Measurements from ENCODE around the gene MRM3. TPM values are rescaled to one million over a fixed set of nuclear protein-coding genes. Genes with fewer than 3 reads are reported as not detected.
A peak's percentile ranks its signal among the peaks of the same experiment; 100 is the strongest.
"Not testable (repeated sequence)": the region's sequence is repeated elsewhere in the genome, so short reads cannot be mapped to it uniquely, and the experiment has no call there.

Gene MRM3
- total RNA-seq, 1 donor from 2014 or later, result 7.2 TPM

GRCh38 chr17:751269-752001 is 30.7 kb upstream of the MRM3 start:
- Mint-ChIP-seq H3K27me3 (ENCODE audit: low read depth) (no peaks in the 10 kb centered on the region), H3K4me3 (ENCODE audit: unreplicated experiment) (peak overlapping the region; percentile 94), H3K36me3 (ENCODE audit: low read depth) (peaks cover 5% of the 10 kb centered on the region), H3K4me1 (ENCODE audit: low read depth) (peaks cover 25% of the 10 kb centered on the region), H3K27ac (ENCODE audit: unreplicated experiment) (peak overlapping the region; percentile 83), H3K9me3 (ENCODE audit: low read depth) (no peaks in the 10 kb centered on the region)
- DNase-seq (ENCODE audit: low spot score), result no peak
- no peak for TF ChIP-seq CTCF (IDR thresholded peaks at IDR 0.05)

GRCh38 chr17:752002-752619 is 30.0 kb upstream of the MRM3 start, which contains the start of gene GEMIN4:
GEMIN4 (minus strand) TSS chr17:752264; CDS start chr17:752142, 122 bp downstream.
- TF ChIP-seq CTCF (IDR thresholded peaks at IDR 0.05), result peak; percentile 99
- H3K4me3 Mint-ChIP-seq (ENCODE audit: unreplicated experiment), result peak within 1 kb of the TSS; percentile 94

GRCh38 chr17:752620-753219 is 29.4 kb upstream of the MRM3 start:
- H3K4me1 Mint-ChIP-seq (ENCODE audit: low read depth), result peaks cover 25% of the 10 kb centered on the region
- H3K4me3 Mint-ChIP-seq (ENCODE audit: unreplicated experiment), result peak overlapping the region; percentile 94
- H3K27me3 Mint-ChIP-seq (ENCODE audit: low read depth), result no peaks in the 10 kb centered on the region
- H3K9me3 Mint-ChIP-seq (ENCODE audit: low read depth), result no peaks in the 10 kb centered on the region
- H3K36me3 Mint-ChIP-seq (ENCODE audit: low read depth), result peaks cover 8% of the 10 kb centered on the region
- no peak for DNase-seq (ENCODE audit: low spot score)
- no peak for TF ChIP-seq CTCF (IDR thresholded peaks at IDR 0.05)
- H3K27ac Mint-ChIP-seq (ENCODE audit: unreplicated experiment), result peak overlapping the region; percentile 47

More at GRCh38 chr17:752002-752619, 30.0 kb upstream of the MRM3 start, which contains the start of gene GEMIN4:
- H3K36me3 Mint-ChIP-seq (ENCODE audit: low read depth), result peaks cover 6% of the 10 kb centered on the region
- no peaks in the 10 kb centered on the region for H3K27me3 Mint-ChIP-seq (ENCODE audit: low read depth)
- H3K9me3 Mint-ChIP-seq (ENCODE audit: low read depth), result no peaks in the 10 kb centered on the region
- peaks cover 25% of the 10 kb centered on the region for H3K4me1 Mint-ChIP-seq (ENCODE audit: low read depth)
- peak; percentile 96 for DNase-seq (ENCODE audit: low spot score)
- peak within 1 kb of the TSS; percentile 83 for H3K27ac Mint-ChIP-seq (ENCODE audit: unreplicated experiment)

DNA sequence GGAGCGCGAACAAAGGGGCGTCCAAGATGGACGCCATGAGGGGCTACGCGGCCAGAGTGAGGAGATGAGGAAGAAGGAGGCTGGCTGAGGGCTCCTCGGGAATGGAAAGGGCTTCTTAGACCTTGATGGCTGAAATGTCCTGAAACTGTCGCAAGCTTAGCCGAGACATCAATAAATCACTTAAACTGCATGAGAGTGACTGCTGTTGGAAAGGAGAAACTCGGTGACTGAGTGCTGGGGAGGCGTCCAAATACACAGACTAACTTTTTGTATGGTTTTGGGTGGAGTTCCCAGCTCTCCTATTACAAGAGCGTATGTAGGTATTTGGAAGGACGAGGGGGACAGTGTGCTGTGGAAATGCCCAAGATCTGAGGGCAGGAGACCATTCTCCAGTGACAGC is 28.7 kb upstream of the MRM3 start:
- TF ChIP-seq CTCF (IDR thresholded peaks at IDR 0.05), result no peak
- H3K27ac Mint-ChIP-seq (ENCODE audit: unreplicated experiment), result no peak overlapping the region
- H3K27me3 Mint-ChIP-seq (ENCODE audit: low read depth), result no peaks in the 10 kb centered on the region
- no peak for DNase-seq (ENCODE audit: low spot score)
- H3K4me3 Mint-ChIP-seq (ENCODE audit: unreplicated experiment), result peak overlapping the region; percentile 31
- H3K9me3 Mint-ChIP-seq (ENCODE audit: low read depth), result no peaks in the 10 kb centered on the region
- H3K36me3 Mint-ChIP-seq (ENCODE audit: low read depth), result peaks cover 8% of the 10 kb centered on the region
- peaks cover 25% of the 10 kb centered on the region for H3K4me1 Mint-ChIP-seq (ENCODE audit: low read depth)

DNA sequence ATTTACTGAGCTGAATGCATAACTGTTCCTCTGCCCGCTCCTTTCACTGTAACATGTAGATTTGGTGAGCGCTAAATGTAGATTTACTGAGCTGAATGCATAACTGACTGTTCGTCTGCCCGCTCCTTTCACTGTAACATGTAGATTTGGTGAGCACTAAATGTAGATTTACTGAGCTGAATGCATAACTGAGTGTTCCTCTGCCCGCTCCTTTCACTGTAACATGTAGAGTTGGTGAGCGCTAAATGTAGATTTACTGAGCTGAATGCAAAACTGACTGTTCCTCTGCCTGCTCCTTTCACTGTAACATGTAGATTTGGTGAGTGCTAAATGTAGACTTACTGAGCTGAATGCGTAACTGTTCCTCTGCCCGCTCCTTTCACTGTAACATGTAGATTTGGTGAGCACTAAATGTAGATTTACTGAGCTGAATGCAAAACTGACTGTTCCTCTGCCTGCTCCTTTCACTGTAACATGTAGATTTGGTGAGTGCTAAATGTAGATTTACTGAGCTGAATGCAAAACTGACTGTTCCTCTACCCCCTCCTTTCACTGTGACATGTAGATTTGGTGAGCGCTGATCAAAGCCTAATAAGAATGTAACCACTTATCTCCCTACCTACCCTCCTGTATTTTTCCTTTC is 26.7 kb upstream of the MRM3 start:
- peaks cover 17% of the 10 kb centered on the region for H3K4me1 Mint-ChIP-seq (ENCODE audit: low read depth)
- DNase-seq (ENCODE audit: low spot score); H3K27me3 Mint-ChIP-seq (ENCODE audit: low read depth); H3K4me3 Mint-ChIP-seq (ENCODE audit: unreplicated experiment); H3K27ac Mint-ChIP-seq (ENCODE audit: unreplicated experiment); H3K9me3 Mint-ChIP-seq (ENCODE audit: low read depth): not testable (repeated sequence)
- peaks cover 18% of the 10 kb centered on the region for H3K36me3 Mint-ChIP-seq (ENCODE audit: low read depth)

DNA sequence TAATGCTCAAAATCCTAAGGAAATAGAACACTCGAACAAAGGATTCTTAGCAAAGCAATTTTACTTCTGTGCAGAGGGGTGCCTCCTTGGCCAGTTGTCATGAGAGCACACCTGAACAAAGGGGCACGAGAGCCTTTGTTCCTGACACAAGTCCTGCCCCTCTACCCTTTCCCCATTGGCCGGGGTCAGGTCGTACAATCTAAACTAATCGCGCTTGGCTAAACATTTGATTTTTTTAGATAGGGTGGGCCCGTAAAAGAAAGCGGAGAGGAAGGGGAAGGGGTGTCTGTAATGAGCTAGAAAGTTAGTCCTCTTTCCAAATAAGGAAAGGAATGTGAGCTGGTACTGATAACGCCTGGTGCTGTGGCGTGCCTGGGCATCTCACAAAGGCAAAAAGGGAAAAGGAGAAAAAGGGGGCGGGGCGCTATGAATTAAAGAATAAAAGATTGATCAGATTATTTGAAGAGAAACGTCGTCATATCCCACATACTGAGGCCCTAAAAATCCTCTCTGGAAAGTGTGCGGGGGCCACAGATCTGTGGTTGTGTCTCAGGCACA is 26.1 kb upstream of the MRM3 start:
- not testable (repeated sequence) for H3K9me3 Mint-ChIP-seq (ENCODE audit: low read depth); DNase-seq (ENCODE audit: low spot score); H3K4me3 Mint-ChIP-seq (ENCODE audit: unreplicated experiment); H3K27me3 Mint-ChIP-seq (ENCODE audit: low read depth); H3K27ac Mint-ChIP-seq (ENCODE audit: unreplicated experiment)
- Mint-ChIP-seq H3K4me1 (ENCODE audit: low read depth) (peaks cover 11% of the 10 kb centered on the region), H3K36me3 (ENCODE audit: low read depth) (peaks cover 19% of the 10 kb centered on the region)

All from chondrocyte (in vitro differentiated cells).